ENCODE data around the gene ZNF83.
A peak's percentile ranks its signal among the peaks of the same experiment; 100 is the strongest.
"Not testable (repeated sequence)": the region's sequence is repeated elsewhere in the genome, so short reads cannot be mapped to it uniquely, and the experiment has no call there.

Gene ZNF83

GRCh38 chr19:52640916-52641315 lies 2.8 kb upstream of the ZNF83 start:
- no peak for TF ChIP-seq CTCF (IDR thresholded peaks at IDR 0.05; ENCODE audit: insufficient read depth, low read depth, low read length, missing control alignments)
- no peak for DNase-seq (ENCODE audit: low read depth)
- H3K4me3 ChIP-seq (ENCODE audit: low read length) = no peak overlapping the region

GRCh38 chr19:52639996-52640395 lies 1.8 kb upstream of the ZNF83 start:
- no peak for DNase-seq (ENCODE audit: low read depth)
- no peak overlapping the region for H3K4me3 ChIP-seq (ENCODE audit: low read length)
- no peak for TF ChIP-seq CTCF (IDR thresholded peaks at IDR 0.05; ENCODE audit: insufficient read depth, low read depth, low read length, missing control alignments)

- no peak for TF ChIP-seq CTCF (IDR thresholded peaks at IDR 0.05; ENCODE audit: insufficient read depth, low read depth, low read length, missing control alignments)
- DNase-seq (ENCODE audit: low read depth) = no peak
These were observed 446 bp upstream of the ZNF83 start for GRCh38 chr19:52638601-52639000.

GRCh38 chr19:52635786-52636570 lies 2.2 kb downstream of the ZNF83 start:
- no peak for DNase-seq (ENCODE audit: low read depth)
- no peak for TF ChIP-seq CTCF (IDR thresholded peaks at IDR 0.05; ENCODE audit: insufficient read depth, low read depth, low read length, missing control alignments)
- H3K4me3 ChIP-seq (ENCODE audit: low read length) = no peak overlapping the region

More at GRCh38 chr19:52638601-52639000, 446 bp upstream of the ZNF83 start:
- H3K4me3 ChIP-seq (ENCODE audit: low read length) = peak overlapping the region; percentile 20

GRCh38 chr19:52627441-52627840 lies 10.7 kb downstream of the ZNF83 start:
- H3K4me3 ChIP-seq (ENCODE audit: low read length); DNase-seq (ENCODE audit: low read depth): not testable (repeated sequence)

DNA sequence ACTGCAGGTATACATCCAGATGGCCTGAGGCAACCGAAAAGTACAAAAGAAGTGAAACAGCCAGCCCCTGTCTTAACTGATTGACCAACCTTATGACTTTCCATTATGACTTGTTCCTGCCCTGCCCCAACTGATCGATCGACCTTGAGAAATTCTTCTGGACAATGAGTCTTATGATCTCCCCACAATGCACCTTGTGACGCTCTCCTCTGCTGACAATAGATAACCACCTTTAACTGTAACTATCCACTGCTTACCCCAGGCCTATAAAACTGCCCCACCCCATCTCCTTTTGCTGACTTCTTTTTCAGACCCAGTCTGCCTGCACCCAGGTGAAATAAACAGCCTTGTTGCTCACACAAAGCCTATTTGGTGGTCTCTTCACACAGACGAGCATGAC lies 11.2 kb downstream of the ZNF83 start:
- no peak overlapping the region for H3K4me3 ChIP-seq (ENCODE audit: low read length)
- TF ChIP-seq CTCF (IDR thresholded peaks at IDR 0.05; ENCODE audit: insufficient read depth, low read depth, low read length, missing control alignments) = no peak
- DNase-seq (ENCODE audit: low read depth) = no peak

DNA sequence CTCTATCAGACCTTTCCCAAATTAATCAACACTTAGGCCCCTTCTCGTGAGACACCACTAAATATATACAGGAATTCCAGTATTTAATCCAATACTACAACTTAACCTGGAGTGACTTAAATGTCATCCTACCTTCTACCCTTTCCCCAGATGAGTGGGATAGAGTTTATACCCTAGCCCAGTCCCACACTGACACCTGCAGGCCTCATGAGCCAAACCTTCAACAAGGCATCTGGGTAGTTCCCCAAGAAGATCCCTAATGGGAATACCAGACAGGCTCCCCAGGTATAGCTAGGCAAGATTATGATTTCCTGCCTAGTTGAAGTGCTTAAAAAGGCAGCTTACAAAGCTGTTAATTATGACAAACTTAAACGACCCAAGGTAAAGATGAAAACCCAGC lies 15.9 kb downstream of the ZNF83 start:
- no peak overlapping the region for H3K4me3 ChIP-seq (ENCODE audit: low read length)
- no peak for TF ChIP-seq CTCF (IDR thresholded peaks at IDR 0.05; ENCODE audit: insufficient read depth, low read depth, low read length, missing control alignments)
- DNase-seq (ENCODE audit: low read depth) = no peak

Measured in epithelial cell of esophagus (primary cell).